Fibroblast of skin of right quadriceps (primary cell): ENCODE measurements around the gene METTL16.

ENCODE experiments used
- DNase-seq: peaks from one replicate; pipeline ENCODE4 v3.0.0-alpha.2; 2013

The METTL16 gene

GRCh38 chr17:2377659-2378058 lies 134.0 kb downstream of the METTL16 start:
- no peak for DNase-seq

- no peak for DNase-seq
These were observed 135.6 kb downstream of the METTL16 start for GRCh38 chr17:2376107-2376506.

GRCh38 chr17:2375406-2375805 lies 136.3 kb downstream of the METTL16 start:
- no peak for DNase-seq

GRCh38 chr17:2374549-2375285 lies 137.0 kb downstream of the METTL16 start:
- DNase-seq = no peak

- no peak for DNase-seq
These were observed 138.5 kb downstream of the METTL16 start for GRCh38 chr17:2373179-2373578.

- DNase-seq = no peak
These were observed 139.0 kb downstream of the METTL16 start for GRCh38 chr17:2372681-2373080.

- no peak for DNase-seq
These were observed 139.5 kb downstream of the METTL16 start for GRCh38 chr17:2372180-2372579.

- DNase-seq = no peak
These were observed 140.2 kb downstream of the METTL16 start for GRCh38 chr17:2371183-2372130.

GRCh38 chr17:2370211-2370589 lies 141.5 kb downstream of the METTL16 start:
- no peak for DNase-seq

- no peak for DNase-seq
These were observed 142.0 kb downstream of the METTL16 start for GRCh38 chr17:2369551-2370210.

GRCh38 chr17:2369039-2369438 lies 142.6 kb downstream of the METTL16 start:
- DNase-seq = no peak

GRCh38 chr17:2368359-2368758 lies 143.3 kb downstream of the METTL16 start:
- DNase-seq = no peak

- DNase-seq = no peak
These were observed 144.8 kb downstream of the METTL16 start for GRCh38 chr17:2366747-2367494.
